Heart left ventricle (tissue), 16 donors: ENCODE data around the gene ARPC2. TPM values are rescaled to one million over a fixed set of nuclear protein-coding genes. Genes with fewer than 3 reads are reported as not detected.

Source experiments
- ATAC-seq, 4 donors: fragments of 200-7000 bp; cut with Tn5 transposase; one replicate each; pipeline ENCODE4 v1.9.1; 2020 to 2022; ENCODE audit warnings: moderate library complexity in 4 of 4, mild to moderate bottlenecking in 3 of 4, moderate number of reproducible peaks in 1 of 4
- DNase-seq, 5 donors: peaks; one replicate each; pipeline ENCODE4 v3.0.0-alpha.2; 2020
- H3K27ac ChIP-seq, 12 donors: fragments of 200-600 bp; sonication (generic) in 4 of 12; one replicate each; pipeline versions ENCODE4 v1.5.0 to v1.8.0; 2016 to 2022; ENCODE audit warnings: mild to moderate bottlenecking in 2 of 12
- H3K27me3 ChIP-seq, 9 donors: fragments of 200-600 bp; sonication (generic) in 2 of 9; one replicate each; pipeline versions ENCODE4 v1.5.1 to v1.8.0; 2016 to 2022; ENCODE audit warnings: mild to moderate bottlenecking in 3 of 9
- H3K36me3 ChIP-seq, 9 donors: fragments of 200-600 bp; sonication (generic) in 2 of 9; one replicate each; pipeline versions ENCODE4 v1.5.0 to v1.8.0; 2018 to 2022; ENCODE audit warnings: mild to moderate bottlenecking in 2 of 9
- H3K4me1 ChIP-seq, 12 donors: fragments of 200-600 bp; sonication (generic) in 4 of 12; one replicate each; pipeline versions ENCODE4 v1.5.0 to v1.8.0; 2016 to 2022; ENCODE audit warnings: mild to moderate bottlenecking in 3 of 12
- H3K4me3 ChIP-seq, 12 donors: fragments of 200-600 bp; sonication (generic) in 4 of 12; one replicate each; pipeline versions ENCODE4 v1.5.0 to v1.8.0; 2017 to 2022; ENCODE audit warnings: mild to moderate bottlenecking in 9 of 12, moderate library complexity in 4 of 12
- H3K9me3 ChIP-seq, 12 donors: fragments of 200-600 bp; sonication (generic) in 4 of 12; one replicate each; pipeline versions ENCODE4 v1.5.0 to v1.8.0; 2016 to 2022; ENCODE audit warnings: mild to moderate bottlenecking in 1 of 12
- POLR2A ChIP-seq, 2 donors: fragments of 450-650 bp; IDR thresholded peaks; one replicate each; pipeline ENCODE4 v1.6.1; 2017; ENCODE audit warnings: antibody characterized with exemption in 2 of 2, mild to moderate bottlenecking in 2 of 2, moderate library complexity in 2 of 2
- WGBS, 4 donors: extraction: QIAGEN DNeasy Blood & Tissue Kit in 2 of 4; methylation state at CpG; one replicate each; pipeline versions ENCODE4 v1.1.5 to v1.1.7; 2013 to 2018; 5-methylcytosine and 5-hydroxymethylcytosine counted together
- intact Hi-C, 10 donors: fragments of 100-400 bp; cut with DNase I; formaldehyde crosslinking; loops; one replicate each; pipeline versions ENCODE4 v1.11.1 to v1.14.2; 2022
- polyA plus RNA-seq, 2 donors: library from polyadenylated mRNA; stranded (reverse); fragments of 200-250 nt; gene quantifications; one replicate each; pipeline ENCODE4 v1.2.3, GENCODE V29; 2013
- total RNA-seq, 9 donors: library from RNA; depleted of rRNA in 2 of 9; stranded (reverse); fragments of >200 nt in 2 of 9; fragmentation: NEBNext Ultra II Directional in 3 of 9; extraction: Animal tissue kit (Norgen Biotek cat#: 25700) in 3 of 9; gene quantifications; one replicate each; pipeline versions ENCODE4 v1.1.0 to v1.2.4, GENCODE V29; 2016 to 2023
- TF ChIP-seq, protein P1 (sequence below), 12 donors: fragments of 200-600 bp; sonication (generic) in 4 of 12; IDR thresholded peaks; one replicate each; pipeline versions ENCODE4 v1.5.0 to v1.8.0; 2018 to 2022; ENCODE audit warnings: antibody characterized with exemption in 12 of 12, mild to moderate bottlenecking in 5 of 12
- donor health status: ischemic (EF 13 %, LVEDD 7.1; RV severe dilation, severe dysfunction).
- donor health status: healthy with polysubstance abuse.
- donor health status: DM: no; HTN: yes; CAD: no.
- donor health status: DM: no; HTN: no; CAD: no.
- donor health status: ischemic (EF 25% LVEDD 6.9; RV normal size, moderate dysfunction).
- donor health status: ischemic (EF 25% LVEDD 5.7; RV mildly dilated, moderate dysfunction).
- donor health status: healthy.
- donor health status: DM: yes; HTN: yes; CAD: no.
- donor health status: ischemic (EF 35%, LVEDD 5.7; RV mildly dilated, moderate dysfunction).
- donor health status: nonischemic (EF 11% LVEDD 7.7; RV severe dilation, severe dysfunction).
- donor health status: DM: yes; HTN: yes; CAD: no.
- donor health status: PGD.
- donor health status: ischemic (EF 29% LVEDD 5.4; RV normal size, mild dysfunction).
- donor health status: nonischemic (EF 23%, LVEDD 6.1; RV moderate dilation, normal function).

Gene ARPC2
- total and polyA plus RNA-seq, 11 donors, result 64.9 to 278 (median 139) TPM

GRCh38 chr2:218235017-218235416, 18.0 kb downstream of the ARPC2 start:
- Histone ChIP-seq H3K36me3 (peaks cover 6 to 100% (median 98%) of the 10 kb centered on the region in 9 donors), H3K27ac (no peak overlapping the region), H3K27me3 (no peaks in the 10 kb centered on the region), H3K9me3 (no peaks in the 10 kb centered on the region), H3K4me1 (peaks cover 0 to 28% (median 11%) of the 10 kb centered on the region in 12 donors), H3K4me3 (no peak overlapping the region)
- ATAC-seq (no peak), DNase-seq (no peak)
- 92 to 99% (median 99%) methylated on average over 2 of the region's 2 CpGs for WGBS, 4 donors
- no peak for TF ChIP-seq POLR2A (IDR thresholded peaks at IDR 0.05)
- TF ChIP-seq, protein P1, sequence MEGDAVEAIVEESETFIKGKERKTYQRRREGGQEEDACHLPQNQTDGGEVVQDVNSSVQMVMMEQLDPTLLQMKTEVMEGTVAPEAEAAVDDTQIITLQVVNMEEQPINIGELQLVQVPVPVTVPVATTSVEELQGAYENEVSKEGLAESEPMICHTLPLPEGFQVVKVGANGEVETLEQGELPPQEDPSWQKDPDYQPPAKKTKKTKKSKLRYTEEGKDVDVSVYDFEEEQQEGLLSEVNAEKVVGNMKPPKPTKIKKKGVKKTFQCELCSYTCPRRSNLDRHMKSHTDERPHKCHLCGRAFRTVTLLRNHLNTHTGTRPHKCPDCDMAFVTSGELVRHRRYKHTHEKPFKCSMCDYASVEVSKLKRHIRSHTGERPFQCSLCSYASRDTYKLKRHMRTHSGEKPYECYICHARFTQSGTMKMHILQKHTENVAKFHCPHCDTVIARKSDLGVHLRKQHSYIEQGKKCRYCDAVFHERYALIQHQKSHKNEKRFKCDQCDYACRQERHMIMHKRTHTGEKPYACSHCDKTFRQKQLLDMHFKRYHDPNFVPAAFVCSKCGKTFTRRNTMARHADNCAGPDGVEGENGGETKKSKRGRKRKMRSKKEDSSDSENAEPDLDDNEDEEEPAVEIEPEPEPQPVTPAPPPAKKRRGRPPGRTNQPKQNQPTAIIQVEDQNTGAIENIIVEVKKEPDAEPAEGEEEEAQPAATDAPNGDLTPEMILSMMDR (IDR thresholded peaks at IDR 0.05), result no peak
- intact Hi-C loops, result no loop called here

- Histone ChIP-seq H3K36me3 (peaks cover 6 to 100% (median 98%) of the 10 kb centered on the region in 9 donors), H3K27me3 (no peaks in the 10 kb centered on the region), H3K4me3 (no peak overlapping the region), H3K9me3 (no peaks in the 10 kb centered on the region), H3K4me1 (peaks cover 0 to 22% (median 12%) of the 10 kb centered on the region in 12 donors), H3K27ac (no peak overlapping the region)
- DNase-seq, result no peak
- ATAC-seq, result no peak
- intact Hi-C loops, result no loop called here
- 89 to 96% (median 93%) methylated on average over 4 of the region's 4 CpGs for WGBS, 4 donors
- no peak for TF ChIP-seq POLR2A (IDR thresholded peaks at IDR 0.05)
- TF ChIP-seq, protein P1 (IDR thresholded peaks at IDR 0.05), result no peak
Observed at GRCh38 chr2:218236829-218237228, 19.8 kb downstream of the ARPC2 start.

- DNase-seq, result no peak
- intact Hi-C loops, result no loop called here
- Histone ChIP-seq H3K36me3 (peaks cover 6 to 100% (median 96%) of the 10 kb centered on the region in 9 donors), H3K9me3 (no peaks in the 10 kb centered on the region), H3K27me3 (no peaks in the 10 kb centered on the region), H3K27ac (no peak overlapping the region), H3K4me1 (peaks cover 0 to 30% (median 17%) of the 10 kb centered on the region in 12 donors), H3K4me3 (no peak overlapping the region)
- ATAC-seq, result no peak
- TF ChIP-seq, protein P1 (IDR thresholded peaks at IDR 0.05), result no peak
- TF ChIP-seq POLR2A (IDR thresholded peaks at IDR 0.05), result no peak
- 82 to 94% (median 89%) methylated on average over 1 of the region's 1 CpG for WGBS, 4 donors
Observed at GRCh38 chr2:218238887-218239286, 21.9 kb downstream of the ARPC2 start.

DNA sequence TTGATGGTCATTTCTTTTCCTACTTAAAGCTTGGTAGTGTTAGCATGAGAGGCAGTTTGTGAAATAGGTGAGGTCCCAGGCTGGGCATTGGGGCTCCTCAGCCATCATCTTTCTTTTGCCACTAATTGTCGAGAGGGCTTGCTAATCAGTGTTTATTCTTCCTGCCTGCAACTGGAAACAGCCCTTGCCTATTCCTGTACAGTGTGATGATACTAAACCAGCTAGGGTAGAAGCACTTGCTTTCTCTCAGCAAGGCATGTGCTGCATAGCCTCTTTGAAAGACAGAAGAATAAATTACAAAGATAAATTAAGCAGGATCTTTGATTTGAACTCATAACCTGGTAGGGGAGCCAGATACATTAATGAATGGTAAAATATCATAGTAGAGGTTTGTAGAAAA, 27.2 kb downstream of the ARPC2 start:
- 27 to 44% (median 33%) methylated on average over 1 of the region's 1 CpG for WGBS, 4 donors
- peak overlapping the region in 6 of 12 donors; percentile 3 to 67 (median 47) for H3K27ac ChIP-seq
- TF ChIP-seq POLR2A (IDR thresholded peaks at IDR 0.05), result no peak
- TF ChIP-seq, protein P1 (IDR thresholded peaks at IDR 0.05), result no peak
- DNase-seq (no peak), ATAC-seq (peak; percentile 28 to 54 (median 47))
- H3K4me1 ChIP-seq, result peaks cover 0 to 36% (median 20%) of the 10 kb centered on the region in 12 donors
- intact Hi-C loops, result no loop called here
- no peaks in the 10 kb centered on the region for H3K27me3 ChIP-seq
- no peak overlapping the region for H3K4me3 ChIP-seq
- H3K36me3 ChIP-seq, result peaks cover 5 to 100% (median 91%) of the 10 kb centered on the region in 9 donors
- no peaks in the 10 kb centered on the region for H3K9me3 ChIP-seq
